Sigmoid colon (tissue), 3 donors: ENCODE measurements around the gene TMEM52.

Experiments used
- POLR2A ChIP-seq, 2 donors: fragments of 450-650 bp; IDR thresholded peaks; one replicate each; pipeline ENCODE4 v1.6.1; 2016; ENCODE audit warnings: antibody characterized with exemption in 2 of 2, mild to moderate bottlenecking in 2 of 2, moderate library complexity in 2 of 2
- TF ChIP-seq, protein P1 (sequence below), 4 experiments: fragments of 450-650 bp in 3 of 4; fragments of 200-600 bp in 1 of 4; IDR thresholded peaks; one replicate each; pipeline ENCODE4 v1.5.1; 2016 to 2019; ENCODE audit warnings: antibody characterized with exemption in 4 of 4, mild to moderate bottlenecking in 3 of 4, moderate library complexity in 2 of 4

GRCh38 chr1:1877865-1878436, 41.1 kb downstream of the TMEM52 start:
- no peak for TF ChIP-seq POLR2A (IDR thresholded peaks at IDR 0.05)
- TF ChIP-seq, protein P1, sequence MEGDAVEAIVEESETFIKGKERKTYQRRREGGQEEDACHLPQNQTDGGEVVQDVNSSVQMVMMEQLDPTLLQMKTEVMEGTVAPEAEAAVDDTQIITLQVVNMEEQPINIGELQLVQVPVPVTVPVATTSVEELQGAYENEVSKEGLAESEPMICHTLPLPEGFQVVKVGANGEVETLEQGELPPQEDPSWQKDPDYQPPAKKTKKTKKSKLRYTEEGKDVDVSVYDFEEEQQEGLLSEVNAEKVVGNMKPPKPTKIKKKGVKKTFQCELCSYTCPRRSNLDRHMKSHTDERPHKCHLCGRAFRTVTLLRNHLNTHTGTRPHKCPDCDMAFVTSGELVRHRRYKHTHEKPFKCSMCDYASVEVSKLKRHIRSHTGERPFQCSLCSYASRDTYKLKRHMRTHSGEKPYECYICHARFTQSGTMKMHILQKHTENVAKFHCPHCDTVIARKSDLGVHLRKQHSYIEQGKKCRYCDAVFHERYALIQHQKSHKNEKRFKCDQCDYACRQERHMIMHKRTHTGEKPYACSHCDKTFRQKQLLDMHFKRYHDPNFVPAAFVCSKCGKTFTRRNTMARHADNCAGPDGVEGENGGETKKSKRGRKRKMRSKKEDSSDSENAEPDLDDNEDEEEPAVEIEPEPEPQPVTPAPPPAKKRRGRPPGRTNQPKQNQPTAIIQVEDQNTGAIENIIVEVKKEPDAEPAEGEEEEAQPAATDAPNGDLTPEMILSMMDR (IDR thresholded peaks at IDR 0.05): no peak
